ENCODE measurements around the gene GALNT16. TPM values are rescaled to one million over a fixed set of nuclear protein-coding genes. Genes with fewer than 3 reads are reported as not detected.

The GALNT16 gene
- total RNA-seq, 1 experiment from 2014 or later, result 0.33 TPM

- no peaks in the 10 kb centered on the region for H3K9me2 ChIP-seq (replicated peaks; ENCODE audit: low read length)
- no peaks in the 10 kb centered on the region for H4K20me1 ChIP-seq (ENCODE audit: low read length)
- H3K4me1 ChIP-seq (ENCODE audit: insufficient read depth, low read length), result no peaks in the 10 kb centered on the region
- POLR2A ChIA-PET (ENCODE audit: unreplicated experiment), result no interaction called here
- intact Hi-C loops (cut with micrococcal nuclease), result no loop called here
- BruUV-seq (replicated peaks), result no TSS peak
- no peaks in the 10 kb centered on the region for H3K27me3 ChIP-seq (ENCODE audit: low read length)
- H3K79me2 ChIP-seq (ENCODE audit: low read length), result no peaks in the 10 kb centered on the region
- H3K36me3 ChIP-seq (ENCODE audit: low read depth, low read length), result no peaks in the 10 kb centered on the region
- H3F3A ChIP-seq (ENCODE audit: low read length, unreplicated experiment), result no peaks in the 10 kb centered on the region
- H3K4me3 ChIP-seq (ENCODE audit: low read length), result no peak overlapping the region
- H3K4me2 ChIP-seq (ENCODE audit: low read length), result no peak overlapping the region
- no peaks in the 10 kb centered on the region for H3K9me3 ChIP-seq (ENCODE audit: low read length)
- no peak for ATAC-seq
- H2AFZ ChIP-seq (ENCODE audit: low read length), result no peak overlapping the region
- CTCF ChIA-PET, result no interaction called here
- H3K27ac ChIP-seq (ENCODE audit: low read length), result no peak overlapping the region
- no peak for DNase-seq
- TF ChIP-seq EZH2 (IDR thresholded peaks at IDR 0.05; ENCODE audit: low read length, unreplicated experiment) (no peak), CTCF (conservative IDR thresholded peaks at IDR 0.05; ENCODE audit: low read depth, low read length) (no peak), EZH2phosphoT487 (IDR thresholded peaks at IDR 0.05; ENCODE audit: borderline replicate concordance, low read length) (no peak)
- H3K9ac ChIP-seq (ENCODE audit: low read length), result no peak overlapping the region
These were observed 35.0 kb upstream of the GALNT16 start for GRCh38 chr14:69224946-69225345.

- Histone ChIP-seq H3K9me2 (replicated peaks; ENCODE audit: low read length) (no peaks in the 10 kb centered on the region), H3K4me2 (ENCODE audit: low read length) (no peak overlapping the region), H3K4me1 (ENCODE audit: insufficient read depth, low read length) (no peaks in the 10 kb centered on the region), H3K36me3 (ENCODE audit: low read depth, low read length) (no peaks in the 10 kb centered on the region), H3K79me2 (ENCODE audit: low read length) (no peaks in the 10 kb centered on the region), H3K27ac (ENCODE audit: low read length) (no peak overlapping the region), H3K9ac (ENCODE audit: low read length) (no peak overlapping the region), H3F3A (ENCODE audit: low read length, unreplicated experiment) (no peaks in the 10 kb centered on the region), H4K20me1 (ENCODE audit: low read length) (no peaks in the 10 kb centered on the region), H3K4me3 (ENCODE audit: low read length) (no peak overlapping the region), H2AFZ (ENCODE audit: low read length) (no peak overlapping the region), H3K27me3 (ENCODE audit: low read length) (no peaks in the 10 kb centered on the region), H3K9me3 (ENCODE audit: low read length) (no peaks in the 10 kb centered on the region)
- TF ChIP-seq EZH2phosphoT487 (IDR thresholded peaks at IDR 0.05; ENCODE audit: borderline replicate concordance, low read length) (no peak), EZH2 (IDR thresholded peaks at IDR 0.05; ENCODE audit: low read length, unreplicated experiment) (no peak), CTCF (conservative IDR thresholded peaks at IDR 0.05; ENCODE audit: low read depth, low read length) (no peak)
- ChIA-PET CTCF (no interaction called here), POLR2A (ENCODE audit: unreplicated experiment) (no interaction called here)
- no TSS peak for BruUV-seq (replicated peaks)
- intact Hi-C loops (cut with micrococcal nuclease), result no loop called here
- no peak for DNase-seq
- no peak for ATAC-seq
These were observed 33.8 kb upstream of the GALNT16 start for GRCh38 chr14:69226178-69226577.

- Histone ChIP-seq H3K4me2 (ENCODE audit: low read length) (no peak overlapping the region), H3K9me2 (replicated peaks; ENCODE audit: low read length) (no peaks in the 10 kb centered on the region), H3K27me3 (ENCODE audit: low read length) (no peaks in the 10 kb centered on the region), H3K9ac (ENCODE audit: low read length) (no peak overlapping the region), H3K4me3 (ENCODE audit: low read length) (no peak overlapping the region), H3K4me1 (ENCODE audit: insufficient read depth, low read length) (no peaks in the 10 kb centered on the region), H3K27ac (ENCODE audit: low read length) (no peak overlapping the region), H4K20me1 (ENCODE audit: low read length) (no peaks in the 10 kb centered on the region), H3K79me2 (ENCODE audit: low read length) (no peaks in the 10 kb centered on the region), H3K36me3 (ENCODE audit: low read depth, low read length) (no peaks in the 10 kb centered on the region), H3F3A (ENCODE audit: low read length, unreplicated experiment) (no peaks in the 10 kb centered on the region), H3K9me3 (ENCODE audit: low read length) (no peaks in the 10 kb centered on the region), H2AFZ (ENCODE audit: low read length) (no peak overlapping the region)
- no peak for ATAC-seq
- intact Hi-C loops (cut with micrococcal nuclease), result no loop called here
- POLR2A ChIA-PET (ENCODE audit: unreplicated experiment), result no interaction called here
- no TSS peak for BruUV-seq (replicated peaks)
- TF ChIP-seq CTCF (conservative IDR thresholded peaks at IDR 0.05; ENCODE audit: low read depth, low read length) (no peak), EZH2phosphoT487 (IDR thresholded peaks at IDR 0.05; ENCODE audit: borderline replicate concordance, low read length) (no peak), EZH2 (IDR thresholded peaks at IDR 0.05; ENCODE audit: low read length, unreplicated experiment) (no peak)
- CTCF ChIA-PET, result no interaction called here
- no peak for DNase-seq
These were observed 33.2 kb upstream of the GALNT16 start for GRCh38 chr14:69226736-69227135.

Measured in PC-3 (cell line).